SU-DHL-6 (cell line): ENCODE measurements around the gene ZFP69B.

ENCODE experiments used
- H2AFZ ChIP-seq: fragments of 200-600 bp; sonication (generic); 2 replicates; pipeline ENCODE4 v1.6.1; 2014; ENCODE audit warnings: low read depth, mild to moderate bottlenecking, moderate library complexity, mixed read lengths, antibody characterized with exemption, low read length; ENCODE audit not compliant: severe bottlenecking
- H3F3A ChIP-seq: fragments of 200-600 bp; shearing (Covaris generic); 2 replicates; pipeline ENCODE4 v1.6.0; 2016; ENCODE audit warnings: antibody characterized with exemption, mild to moderate bottlenecking; ENCODE audit not compliant: insufficient read depth
- H3K27ac ChIP-seq: fragments of 200-600 bp; sonication (generic); 2 replicates; pipeline ENCODE4 v1.5.1; 2016; ENCODE audit warnings: low read depth, mild to moderate bottlenecking, low read length, moderate library complexity, mixed read lengths
- H3K27me3 ChIP-seq: fragments of 200-600 bp; sonication (generic), shearing (Covaris generic); 2 replicates; pipeline ENCODE4 v1.6.0; 2014; ENCODE audit warnings: mild to moderate bottlenecking, low read length
- H3K36me3 ChIP-seq: fragments of 200-600 bp; sonication (generic); 2 replicates; pipeline ENCODE4 v1.6.1; 2014; ENCODE audit warnings: mild to moderate bottlenecking, low read length, mixed read lengths
- H3K4me2 ChIP-seq: fragments of 300-600, 200-600 bp; shearing (Covaris generic), sonication (generic); 2 replicates; pipeline ENCODE4 v1.6.0; 2014; ENCODE audit warnings: low read length, low read depth, mild to moderate bottlenecking; ENCODE audit not compliant: poor library complexity, severe bottlenecking
- H3K4me3 ChIP-seq: fragments of 200-600 bp; sonication (generic); 2 replicates; pipeline ENCODE4 v1.5.1; 2014; ENCODE audit warnings: antibody characterized with exemption, low read length, mild to moderate bottlenecking, mixed read lengths; ENCODE audit not compliant: insufficient read depth, poor library complexity, severe bottlenecking
- H3K79me2 ChIP-seq: fragments of 200-600 bp; sonication (generic); 2 replicates; pipeline ENCODE4 v1.6.1; 2014; ENCODE audit warnings: mild to moderate bottlenecking, low read length, moderate library complexity; ENCODE audit not compliant: insufficient read depth
- H3K9ac ChIP-seq: fragments of 200-600 bp; sonication (generic); 2 replicates; pipeline ENCODE4 v1.7.0; 2014; ENCODE audit warnings: mild to moderate bottlenecking, low read length
- H3K9me2 ChIP-seq: fragments of 200-600 bp; sonication (generic); replicated peaks from 2 replicates; pipeline ENCODE4 v1.6.1; 2014; ENCODE audit warnings: low read length; ENCODE audit not compliant: insufficient read depth
- H3K9me3 ChIP-seq: fragments of 200-600 bp; sonication (generic); 2 replicates; pipeline ENCODE4 v1.6.1; 2014; ENCODE audit warnings: low read length, mixed read lengths; ENCODE audit not compliant: insufficient read depth
- H4K20me1 ChIP-seq: fragments of 200-600 bp; sonication (generic); 2 replicates; pipeline ENCODE4 v1.6.1; 2014; ENCODE audit warnings: low read depth, mild to moderate bottlenecking, antibody characterized with exemption, low read length, moderate library complexity, mixed read lengths
- CTCF ChIP-seq: fragments of 200-600 bp; sonication (generic); IDR thresholded peaks from one replicate; pipeline ENCODE4 v1.5.1; 2017; ENCODE audit warnings: antibody characterized with exemption, mild to moderate bottlenecking, low read length, moderate library complexity; ENCODE audit not compliant: insufficient read depth, poor library complexity, severe bottlenecking
- EZH2phosphoT487 ChIP-seq: fragments of 200-600 bp; sonication (generic), shearing (Covaris generic); conservative IDR thresholded peaks from 2 replicates; pipeline ENCODE4 v1.6.1; 2018; ENCODE audit warnings: mild to moderate bottlenecking, antibody characterized with exemption, low read length, moderate library complexity, mixed read lengths

The ZFP69B gene

GRCh38 chr1:40449684-40450494 is at the start of gene ZFP69B:
Gene ZFP69B (plus strand): TSS chr1:40450476. CDS start chr1:40450962, 486 bp downstream.
- peaks cover 13% of the 10 kb centered on the region for H3K36me3 ChIP-seq
- peak within 1 kb of the TSS; percentile 68 for H3K4me3 ChIP-seq
- H3K27me3 ChIP-seq: no peaks in the 10 kb centered on the region
- no peaks in the 10 kb centered on the region for H3K9me2 ChIP-seq
- H3K4me2 ChIP-seq: peak within 1 kb of the TSS; percentile 81
- H4K20me1 ChIP-seq: no peaks in the 10 kb centered on the region
- peaks cover 14% of the 10 kb centered on the region; the same call in 1 of the 2 replicates for H3K79me2 ChIP-seq
- H2AFZ ChIP-seq: peak within 1 kb of the TSS; percentile 97
- H3K9me3 ChIP-seq: peaks cover 15% of the 10 kb centered on the region; the same call in 1 of the 2 replicates
- TF ChIP-seq EZH2phosphoT487 (no peak), CTCF (no peak)
- peak within 1 kb of the TSS; percentile 79 for H3K27ac ChIP-seq
- peak within 1 kb of the TSS; percentile 74 for H3K9ac ChIP-seq
- no peaks in the 10 kb centered on the region; the same call in 1 of the 2 replicates for H3F3A ChIP-seq

GRCh38 chr1:40401473-40402201 is 48.6 kb upstream of the ZFP69B start:
- H3K27me3 ChIP-seq: no peaks in the 10 kb centered on the region
- H4K20me1 ChIP-seq: peaks cover 18% of the 10 kb centered on the region; the same call in 1 of the 2 replicates
- H3K9ac ChIP-seq: no peak overlapping the region
- H3K27ac ChIP-seq: no peak overlapping the region
- H3K9me3 ChIP-seq: no peaks in the 10 kb centered on the region
- no peaks in the 10 kb centered on the region for H3K9me2 ChIP-seq
- H3K79me2 ChIP-seq: peaks cover 36% of the 10 kb centered on the region; the same call in 1 of the 2 replicates
- TF ChIP-seq EZH2phosphoT487: no peak
- TF ChIP-seq CTCF: no peak
- H3K4me3 ChIP-seq: no peak overlapping the region
- H3K4me2 ChIP-seq: peak overlapping the region; percentile 20
- no peaks in the 10 kb centered on the region for H3F3A ChIP-seq
- H2AFZ ChIP-seq: no peak overlapping the region
- no peaks in the 10 kb centered on the region for H3K36me3 ChIP-seq

- Histone ChIP-seq H3K4me2 (peak overlapping the region; percentile 7), H4K20me1 (0 out of 2 replicates have a peak, but pooled peaks cover 7% of the 10 kb centered on the region), H3K27ac (no peak overlapping the region), H3K27me3 (no peaks in the 10 kb centered on the region), H3K9me2 (no peaks in the 10 kb centered on the region), H3K79me2 (peaks cover 26% of the 10 kb centered on the region; the same call in 1 of the 2 replicates), H3F3A (no peaks in the 10 kb centered on the region), H2AFZ (no peak overlapping the region), H3K36me3 (no peaks in the 10 kb centered on the region), H3K9ac (no peak overlapping the region), H3K9me3 (no peaks in the 10 kb centered on the region), H3K4me3 (no peak overlapping the region)
- no peak for TF ChIP-seq EZH2phosphoT487
- TF ChIP-seq CTCF: peak; percentile 78
These were observed 45.4 kb upstream of the ZFP69B start for GRCh38 chr1:40404670-40405462.
